GM12892 (cell line): Measurements from ENCODE around the gene NOL4L.

Source experiments
- POLR2A ChIP-seq: IDR thresholded peaks from 2 replicates; pipeline ENCODE4 v1.6.1; 2011; ENCODE audit warnings: low read depth, low read length, control low read depth
- POLR2AphosphoS5 ChIP-seq: IDR thresholded peaks from 2 replicates; pipeline ENCODE4 v1.6.1; 2011; ENCODE audit warnings: low read depth, low read length, control low read depth

DNA sequence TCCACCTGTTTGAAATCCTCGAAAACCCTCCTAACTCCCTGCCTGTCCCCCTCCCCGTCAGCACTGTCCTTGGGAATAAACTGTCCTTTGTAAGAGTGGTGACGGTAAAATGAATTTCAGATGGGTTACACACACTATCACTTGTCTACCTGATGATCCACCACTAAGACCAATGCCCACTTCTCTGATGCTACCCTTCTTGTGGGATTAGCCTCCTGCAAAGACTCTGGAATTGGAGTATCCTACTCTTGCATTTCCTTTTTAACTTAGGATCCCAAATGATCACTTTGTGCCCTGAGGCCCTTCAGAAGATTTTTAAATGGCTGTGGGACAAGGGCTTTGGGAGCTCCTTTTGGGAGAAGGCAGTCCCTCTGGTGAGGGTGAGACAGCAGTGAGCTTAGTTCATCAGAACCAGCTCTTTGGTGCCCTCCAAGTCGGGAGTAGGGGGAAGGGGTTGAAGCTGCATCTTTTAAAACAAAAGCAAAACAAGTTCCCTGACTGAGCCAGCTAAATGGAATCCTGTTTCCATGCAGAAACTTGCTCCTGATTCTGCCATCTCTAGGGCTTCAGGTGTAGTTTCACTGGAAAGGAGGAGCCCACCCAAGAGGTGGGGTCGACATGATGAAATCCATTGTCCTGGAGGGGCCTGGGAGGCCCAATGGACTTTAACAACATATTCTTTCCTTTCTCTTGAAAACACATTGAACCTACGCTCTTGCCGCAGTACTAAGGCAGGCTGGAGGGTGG, 140.5 kb downstream of the NOL4L start:
- TF ChIP-seq POLR2A (no peak), POLR2AphosphoS5 (no peak)
